Fibroblast of lung (primary cell): ENCODE data around the gene MOB4.

Source experiments
- CTCF ChIP-seq, 2 donors: IDR thresholded peaks in 1 of 2; conservative IDR thresholded peaks in 1 of 2; 1 replicate in 1 of 2; 2 replicates in 1 of 2; pipeline ENCODE4 v1.5.1; 2011 to 2012; ENCODE audit warnings: low read length in 2 of 2, control low read depth in 1 of 2, inconsistent platforms in 1 of 2, low read depth in 1 of 2, mild to moderate bottlenecking in 1 of 2
- EZH2 ChIP-seq: IDR thresholded peaks from 2 replicates; pipeline ENCODE4 v1.5.1; 2012; ENCODE audit warnings: low read length, control low read depth, mild to moderate bottlenecking; ENCODE audit errors: missing control alignments

GRCh38 chr2:197547163-197547900, 31.5 kb downstream of the MOB4 start:
- TF ChIP-seq CTCF (conservative IDR thresholded peaks at IDR 0.05 in 1 of 2, IDR thresholded peaks at IDR 0.05 in 1 of 2; ENCODE audit: low read depth in 1 of 2, low read length in 2 of 2) (no peak), EZH2 (no peak)
